Fibroblast of lung (primary cell): ENCODE data around the gene CRTC1.

Experiments
- EZH2 ChIP-seq: IDR thresholded peaks from 2 replicates; pipeline ENCODE4 v1.5.1; 2012; ENCODE audit warnings: low read length, control low read depth, mild to moderate bottlenecking; ENCODE audit errors: missing control alignments
- TF ChIP-seq, protein P1 (sequence below), 2 donors: IDR thresholded peaks in 1 of 2; conservative IDR thresholded peaks in 1 of 2; 1 replicate in 1 of 2; 2 replicates in 1 of 2; pipeline ENCODE4 v1.5.1; 2011 to 2012; ENCODE audit warnings: low read length in 2 of 2, control low read depth in 1 of 2, inconsistent platforms in 1 of 2, low read depth in 1 of 2, mild to moderate bottlenecking in 1 of 2

DNA sequence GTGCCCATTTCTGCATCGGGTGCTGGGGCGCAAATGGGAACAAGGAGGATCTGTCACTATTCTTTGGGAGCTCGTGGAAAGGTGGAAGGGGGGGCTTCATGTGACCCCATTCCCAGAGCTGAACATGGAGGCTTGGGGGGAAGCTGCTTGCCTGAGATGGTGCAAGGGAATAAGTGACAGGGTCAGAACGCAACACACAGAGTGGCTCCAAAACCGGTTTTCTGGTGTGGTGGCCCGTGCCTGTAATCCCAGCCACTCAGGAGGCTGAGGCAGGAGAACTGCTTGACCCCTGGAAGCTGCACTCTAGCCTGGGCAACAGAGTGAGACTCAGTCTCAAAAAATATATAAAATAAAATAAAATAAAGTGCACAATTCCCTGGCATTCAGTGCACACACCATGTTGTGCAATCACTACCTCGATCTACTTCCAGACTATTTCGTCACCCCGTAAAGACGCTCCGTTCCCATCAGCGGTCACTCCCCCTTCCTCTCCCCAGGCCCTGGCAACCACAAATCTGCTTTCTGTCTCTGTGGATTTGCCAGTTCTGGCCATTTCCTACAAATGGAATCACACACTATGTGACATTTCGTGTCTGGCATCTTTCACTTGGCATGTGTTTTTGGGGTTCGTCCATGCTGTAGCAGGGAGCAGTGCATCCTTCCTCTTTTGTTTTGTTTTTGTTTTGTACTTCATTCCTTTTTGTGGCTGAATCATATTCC is 125.8 kb downstream of the CRTC1 start:
- TF ChIP-seq, protein P1, sequence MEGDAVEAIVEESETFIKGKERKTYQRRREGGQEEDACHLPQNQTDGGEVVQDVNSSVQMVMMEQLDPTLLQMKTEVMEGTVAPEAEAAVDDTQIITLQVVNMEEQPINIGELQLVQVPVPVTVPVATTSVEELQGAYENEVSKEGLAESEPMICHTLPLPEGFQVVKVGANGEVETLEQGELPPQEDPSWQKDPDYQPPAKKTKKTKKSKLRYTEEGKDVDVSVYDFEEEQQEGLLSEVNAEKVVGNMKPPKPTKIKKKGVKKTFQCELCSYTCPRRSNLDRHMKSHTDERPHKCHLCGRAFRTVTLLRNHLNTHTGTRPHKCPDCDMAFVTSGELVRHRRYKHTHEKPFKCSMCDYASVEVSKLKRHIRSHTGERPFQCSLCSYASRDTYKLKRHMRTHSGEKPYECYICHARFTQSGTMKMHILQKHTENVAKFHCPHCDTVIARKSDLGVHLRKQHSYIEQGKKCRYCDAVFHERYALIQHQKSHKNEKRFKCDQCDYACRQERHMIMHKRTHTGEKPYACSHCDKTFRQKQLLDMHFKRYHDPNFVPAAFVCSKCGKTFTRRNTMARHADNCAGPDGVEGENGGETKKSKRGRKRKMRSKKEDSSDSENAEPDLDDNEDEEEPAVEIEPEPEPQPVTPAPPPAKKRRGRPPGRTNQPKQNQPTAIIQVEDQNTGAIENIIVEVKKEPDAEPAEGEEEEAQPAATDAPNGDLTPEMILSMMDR (conservative IDR thresholded peaks at IDR 0.05 in 1 of 2, IDR thresholded peaks at IDR 0.05 in 1 of 2; ENCODE audit: low read depth in 1 of 2, low read length in 2 of 2) = no peak
- no peak for TF ChIP-seq EZH2
